Sigmoid colon (tissue), 4 donors: ENCODE results near the gene ALAS2.

Source experiments
- CTCF ChIP-seq, 4 experiments: fragments of 450-650 bp in 3 of 4; fragments of 200-600 bp in 1 of 4; IDR thresholded peaks; one replicate each; pipeline ENCODE4 v1.5.1; 2016 to 2019; ENCODE audit warnings: antibody characterized with exemption in 4 of 4, mild to moderate bottlenecking in 3 of 4, moderate library complexity in 2 of 4
- EP300 ChIP-seq, 4 donors: sonication (generic); formaldehyde crosslinking; IDR thresholded peaks; one replicate each; pipeline ENCODE4 v1.6.1; 2017; ENCODE audit warnings: antibody characterized with exemption in 4 of 4
- POLR2A ChIP-seq, 2 donors: fragments of 450-650 bp; IDR thresholded peaks; one replicate each; pipeline ENCODE4 v1.6.1; 2016; ENCODE audit warnings: antibody characterized with exemption in 2 of 2, mild to moderate bottlenecking in 2 of 2, moderate library complexity in 2 of 2

DNA sequence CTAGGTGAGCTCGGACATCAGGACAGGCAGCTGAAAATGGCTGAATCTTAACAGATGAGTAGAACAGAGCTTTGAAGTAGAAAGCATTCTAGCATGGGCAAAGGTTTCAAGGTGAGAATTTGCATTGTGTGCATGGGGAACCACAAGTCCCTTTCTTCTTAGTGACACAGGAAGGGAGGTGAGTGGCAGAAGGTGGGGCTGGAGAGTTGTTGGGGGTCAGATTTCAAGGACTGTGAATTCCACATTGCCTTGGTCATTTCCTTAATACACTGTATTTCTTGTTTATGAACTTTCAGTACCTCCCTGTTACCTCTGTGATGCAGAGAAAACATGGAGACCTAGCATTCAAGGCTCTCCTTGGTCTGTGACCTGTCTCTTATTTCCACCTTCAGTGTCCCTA lies 26.5 kb downstream of the ALAS2 start:
- TF ChIP-seq CTCF (IDR thresholded peaks at IDR 0.05), result no peak
- TF ChIP-seq POLR2A (IDR thresholded peaks at IDR 0.05), result no peak
- TF ChIP-seq EP300 (IDR thresholded peaks at IDR 0.05), result no peak
